K562 (cell line): Measurements from ENCODE around the gene DCXR. TPM values are rescaled to one million over a fixed set of nuclear protein-coding genes. Genes with fewer than 3 reads are reported as not detected.
A peak's percentile ranks its signal among the peaks of the same experiment; 100 is the strongest.

Experiments
- ATAC-seq: fragments of 200-7000 bp; cut with Tn5 transposase; 3 replicates; pipeline ENCODE4 v1.9.1; 2020; ENCODE audit warnings: moderate library complexity
- BruUV-seq: library from RNA; stranded (reverse); fragments of 400-500 nt; replicated peaks from 2 replicates; lab custom pipeline; 2021; lab: Mats Ljungman, UMichigan
- CTCF ChIA-PET: fragments of 300-600 bp; formaldehyde crosslinking; extraction: SDS; loops from one replicate; lab custom pipeline; 2021; ENCODE audit warnings: low intra/inter-chr PET ratio; lab: Yijun Ruan, JAX
- POLR2A ChIA-PET: fragments of 300-600, 350-650 bp; sonication (Branson Sonifier 250); formaldehyde crosslinking; extraction: SDS; loops from one replicate; lab custom pipeline; 2021; ENCODE audit warnings: antibody characterized with exemption, inconsistent platforms; lab: Yijun Ruan, JAX
- DNase-seq, 4 experiments: peaks; one replicate each; pipeline versions ENCODE4 v3.0.0 to v3.0.0-alpha.2; 2011 to 2018; ENCODE audit warnings: low spot score in 3 of 4, mixed read lengths in 3 of 4; ENCODE audit errors: extremely low read depth in 1 of 4
- FAIRE-seq: peaks from 2 replicates; lab custom pipeline; 2011; peaks lifted over from hg19 to GRCh38; lab: Jason Lieb, UNC
- H2AFZ ChIP-seq: 2 replicates; pipeline ENCODE4 v1.6.0; 2011; ENCODE audit warnings: low read depth, low read length, control low read depth, inconsistent platforms
- H3K27ac ChIP-seq: fragments of 200-600 bp; 3 replicates; pipeline ENCODE4 v1.8.0; 2011; ENCODE audit warnings: low read depth, mild to moderate bottlenecking, control low read depth, inconsistent platforms, low read length, moderate library complexity, mixed read lengths; ENCODE audit errors: extremely low read depth
- H3K27me3 ChIP-seq, 2 experiments: fragments of 300-600 bp in 1 of 2; 2 replicates in 1 of 2; 3 replicates in 1 of 2; pipeline versions ENCODE4 v1.6.0 to v1.8.0; 2011; ENCODE audit warnings: inconsistent platforms in 2 of 2, low read length in 2 of 2, mild to moderate bottlenecking in 1 of 2, mixed read lengths in 1 of 2, moderate library complexity in 1 of 2; ENCODE audit not compliant: control insufficient read depth in 2 of 2, insufficient read depth in 2 of 2
- H3K36me3 ChIP-seq: fragments of 300-600 bp; 3 replicates; pipeline ENCODE4 v1.8.0; 2011; ENCODE audit warnings: mild to moderate bottlenecking, low read length, inconsistent platforms; ENCODE audit not compliant: control insufficient read depth, insufficient read depth
- H3K4me1 ChIP-seq, 2 experiments: fragments of 200-600 bp in 1 of 2; replicated peaks in 1 of 2; 2 replicates in 1 of 2; 3 replicates in 1 of 2; pipeline versions ENCODE4 v1.5.1 to v1.8.0; 2011; ENCODE audit warnings: inconsistent platforms in 2 of 2, low read length in 2 of 2, mild to moderate bottlenecking in 1 of 2, mixed read lengths in 1 of 2, moderate library complexity in 1 of 2; ENCODE audit not compliant: control insufficient read depth in 2 of 2, insufficient read depth in 2 of 2
- H3K4me2 ChIP-seq: 2 replicates; pipeline ENCODE4 v1.6.1; 2011; ENCODE audit warnings: low read length, control low read depth, inconsistent platforms, mixed read lengths; ENCODE audit not compliant: insufficient read depth
- H3K4me3 ChIP-seq: fragments of 200-600 bp; sonication (generic), shearing (Covaris generic); 2 replicates; pipeline ENCODE4 v1.5.1; 2016; ENCODE audit warnings: control low read depth, inconsistent platforms
- H3K79me2 ChIP-seq: fragments of 200-600 bp; 3 replicates; pipeline ENCODE4 v1.8.0; 2011; ENCODE audit warnings: low read length, inconsistent platforms; ENCODE audit not compliant: control insufficient read depth, insufficient read depth
- H3K9ac ChIP-seq, 2 experiments: 2 replicates each; pipeline versions ENCODE4 v1.6.0 to v1.6.1; 2011; ENCODE audit warnings: low read depth in 2 of 2, low read length in 2 of 2, control low read depth in 1 of 2, inconsistent platforms in 1 of 2, mild to moderate bottlenecking in 1 of 2, mixed read lengths in 1 of 2; ENCODE audit not compliant: insufficient read depth in 1 of 2
- H3K9me1 ChIP-seq: one replicate; pipeline ENCODE4 v1.6.0; 2011; ENCODE audit warnings: inconsistent platforms, mild to moderate bottlenecking, low read length, moderate library complexity; ENCODE audit not compliant: control insufficient read depth, insufficient read depth
- H3K9me3 ChIP-seq: replicated peaks from 2 replicates; pipeline ENCODE4 v1.5.1; 2011; ENCODE audit warnings: low read depth, low read length, inconsistent platforms; ENCODE audit not compliant: control insufficient read depth, insufficient read depth
- H4K20me1 ChIP-seq: replicated peaks from 2 replicates; pipeline ENCODE4 v1.6.1; 2011; ENCODE audit warnings: low read length, inconsistent platforms, mixed read lengths; ENCODE audit not compliant: control insufficient read depth, insufficient read depth
- CHD1 ChIP-seq: fragments of 200-600 bp; sonication (generic); IDR thresholded peaks from one replicate; pipeline ENCODE4 v1.6.1; 2012; ENCODE audit warnings: mild to moderate bottlenecking, moderate library complexity, low read length, inconsistent platforms
- L3MBTL2 ChIP-seq: fragments of 450-650 bp; IDR thresholded peaks from 2 replicates; pipeline ENCODE4 v1.6.1; 2016; ENCODE audit warnings: mild to moderate bottlenecking, moderate library complexity
- MAFF ChIP-seq: IDR thresholded peaks from 2 replicates; pipeline ENCODE4 v1.6.1; 2012; ENCODE audit warnings: low read length, improper control_type of control experiment
- MAFG ChIP-seq: fragments of 450-650 bp; conservative IDR thresholded peaks from 2 replicates; pipeline ENCODE4 v1.6.1; 2016; ENCODE audit warnings: missing genetic modification characterization, missing compliant biosample characterization
- RNF2 ChIP-seq: sonication (generic); IDR thresholded peaks from 2 replicates; pipeline ENCODE4 v1.6.1; 2016
- ZNF57 ChIP-seq: fragments of 450-650 bp; formaldehyde crosslinking; IDR thresholded peaks from 2 replicates; pipeline ENCODE4 v1.4.0; 2020; ENCODE audit warnings: mild to moderate bottlenecking, moderate library complexity
- WGBS: fragments of 100-300 bp; shearing (Covaris generic); methylation state at CpG from one replicate; pipeline ENCODE4 v1.1.6; 2016; ENCODE audit warnings: low coverage, mixed read lengths; ENCODE audit not compliant: insufficient coverage; ENCODE audit errors: missing lambda C conversion rate; 5-methylcytosine and 5-hydroxymethylcytosine counted together
- in situ Hi-C: fragments of 300-500 bp; cut with MboI; formaldehyde crosslinking; loops from 4 replicates; pipeline ENCODE4 v1.15.0; 2018; ENCODE audit warnings: inconsistent platforms, mixed read lengths
- intact Hi-C: fragments of 100-400 bp; cut with micrococcal nuclease; formaldehyde crosslinking; loops from 2 replicates; pipeline ENCODE4 v1.14.2; 2022
- polyA plus RNA-seq, 8 experiments: library from polyadenylated mRNA; depleted of rRNA in 4 of 8; stranded (reverse) in 5 of 8; unstranded in 3 of 8; fragments of >200 nt; fragmentation: Nextera tagmentation in 2 of 8; fragmentation: Illumina TruSeq in 1 of 8; extraction: Ambion mirVana in 2 of 8; extraction: Trizol in 1 of 8; gene quantifications; 2 replicates each; pipeline versions ENCODE4 v1.2.1 to v1.2.3, GENCODE V29; 2011 to 2014; ENCODE audit warnings: inconsistent platforms in 1 of 8, missing spikeins in 1 of 8
- total RNA-seq, 7 experiments: library from RNA; depleted of rRNA in 6 of 7; stranded (reverse); fragments of >200 nt in 6 of 7; fragmentation: Illumina TruSeq in 2 of 7; extraction: Trizol in 2 of 7; gene quantifications; 2 replicates each; pipeline versions ENCODE4 v1.2.1 to v1.2.3, GENCODE V29; 2011 to 2021; ENCODE audit warnings: low replicate concordance in 1 of 7

DCXR gene
- total and polyA plus RNA-seq, 9 of the 15 experiments (the other 6 are each of a cell fraction or from before 2014, with no cell fraction given): 21.3 to 274 (median 156) TPM

- CTCF ChIA-PET: no interaction called here
- peak overlapping the region in 1 of 2 experiments; percentile 70; a peak in 2 of 4 replicates for H3K9ac ChIP-seq
- no peak overlapping the region for H3K27ac ChIP-seq
- H3K27me3 ChIP-seq: no peaks in the 10 kb centered on the region
- TF ChIP-seq ZNF57 (CRISPR knock-in tag) (no peak), CHD1 (no peak), MAFF (no peak), MAFG (no peak), L3MBTL2 (no peak), RNF2 (no peak)
- TF ChIP-seq, all 486 proteins: peak for 0
- H3K4me3 ChIP-seq: peak overlapping the region; percentile 99; the same call in 1 of the 2 replicates
- POLR2A ChIA-PET: interaction anchor here (0.5 to 3.9 kb wide), 5 partner anchors 10 to 1010 kb away, joined by 3 to 24 read pairs (median 6); no protein-coding TSS in a partner anchor
- no peak for FAIRE-seq
- H4K20me1 ChIP-seq: no peaks in the 10 kb centered on the region; the same call in none of the 2 replicates
- in situ Hi-C loops (no loop called here), intact Hi-C loops (no loop called here)
- WGBS: 85% methylated on average over 17 of the region's 20 CpGs
- no peaks in the 10 kb centered on the region for H3K9me1 ChIP-seq
- DNase-seq: no peak
- no peak overlapping the region for H2AFZ ChIP-seq
- no peak overlapping the region for H3K4me2 ChIP-seq
- H3K79me2 ChIP-seq: peaks cover 28% of the 10 kb centered on the region
- peaks cover 3 to 69% of the 10 kb centered on the region in 2 experiments; a peak in 3 of 5 replicates for H3K4me1 ChIP-seq
- no peaks in the 10 kb centered on the region for H3K9me3 ChIP-seq
- peaks cover 57% of the 10 kb centered on the region; the same call in 2 of the 3 replicates for H3K36me3 ChIP-seq
- no peak for ATAC-seq
- no TSS peak for BruUV-seq
Measured at GRCh38 chr17:82063424-82064415, 26.2 kb upstream of the DCXR start.
